Stomach smooth muscle (tissue), 2 donors: Measurements from ENCODE around the gene LAMP5.

ENCODE experiments used
- H3K27ac ChIP-seq: one replicate; pipeline ENCODE4 v1.7.0; 2013; ENCODE audit warnings: mild to moderate bottlenecking, low read length, inconsistent platforms
- H3K27me3 ChIP-seq, 2 donors: one replicate each; pipeline ENCODE4 v1.7.0; 2013; ENCODE audit warnings: low read length in 2 of 2; ENCODE audit not compliant: insufficient read depth in 2 of 2, control insufficient read depth in 1 of 2
- H3K36me3 ChIP-seq, 2 donors: one replicate each; pipeline ENCODE4 v1.7.0; 2013; ENCODE audit warnings: low read length in 2 of 2; ENCODE audit not compliant: control insufficient read depth in 2 of 2, insufficient read depth in 2 of 2
- H3K4me1 ChIP-seq: one replicate; pipeline ENCODE4 v1.7.0; 2013; ENCODE audit warnings: low read length; ENCODE audit not compliant: control insufficient read depth, insufficient read depth
- H3K4me3 ChIP-seq, 2 donors: one replicate each; pipeline ENCODE4 v1.7.0; 2013; ENCODE audit warnings: low read length in 2 of 2
- H3K9ac ChIP-seq, 2 donors: one replicate each; pipeline ENCODE4 v1.7.0; 2013; ENCODE audit warnings: low read length in 2 of 2, mild to moderate bottlenecking in 1 of 2
- H3K9me3 ChIP-seq, 2 donors: one replicate each; pipeline ENCODE4 v1.7.0; 2013; ENCODE audit warnings: low read length in 2 of 2; ENCODE audit not compliant: control insufficient read depth in 2 of 2
- donor health status: healthy.
- donor health status: Pancreatic carcinoma.

Gene LAMP5

DNA sequence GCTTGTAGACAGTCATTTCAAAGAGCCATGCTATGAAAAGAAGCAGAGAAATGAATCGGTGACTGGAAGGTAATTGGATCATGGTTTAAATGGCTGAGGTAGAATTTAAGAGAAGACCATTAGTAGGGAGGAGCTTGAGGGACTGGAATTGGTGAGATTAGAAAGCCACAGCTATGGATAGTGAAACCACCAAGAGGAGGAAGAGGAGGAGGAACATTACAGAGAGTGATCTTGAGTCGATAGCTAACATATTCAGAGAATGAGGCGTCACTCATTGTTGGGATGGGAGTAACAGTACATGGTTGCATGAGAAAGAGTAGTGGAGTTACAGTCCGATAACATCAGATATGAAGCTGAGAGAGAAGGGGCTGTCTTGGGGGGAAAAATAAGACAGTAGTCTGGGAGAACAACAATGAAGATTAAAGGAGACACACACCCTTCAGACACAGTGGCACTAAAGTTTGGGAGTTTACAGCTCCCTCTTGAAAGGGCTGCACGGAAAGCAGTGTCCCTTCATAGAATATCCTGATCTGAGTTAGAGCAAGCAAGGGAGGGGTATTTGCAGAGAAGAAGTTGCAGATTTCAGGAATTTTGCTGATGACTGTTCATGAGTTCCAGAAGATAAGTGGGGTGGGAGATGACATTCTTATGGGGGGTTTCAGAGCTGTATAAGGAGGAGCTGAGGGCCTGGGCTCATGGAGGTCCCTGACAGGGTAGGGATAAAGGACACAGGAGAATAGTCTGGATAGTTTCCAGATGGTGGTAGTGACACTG, 15.1 kb upstream of the LAMP5 start:
- H3K36me3 ChIP-seq: no peaks in the 10 kb centered on the region
- H3K27me3 ChIP-seq: no peaks in the 10 kb centered on the region
- H3K4me3 ChIP-seq: no peak overlapping the region
- no peaks in the 10 kb centered on the region for H3K9me3 ChIP-seq
- no peak overlapping the region for H3K9ac ChIP-seq
- no peak overlapping the region for H3K27ac ChIP-seq
- H3K4me1 ChIP-seq: no peaks in the 10 kb centered on the region

DNA sequence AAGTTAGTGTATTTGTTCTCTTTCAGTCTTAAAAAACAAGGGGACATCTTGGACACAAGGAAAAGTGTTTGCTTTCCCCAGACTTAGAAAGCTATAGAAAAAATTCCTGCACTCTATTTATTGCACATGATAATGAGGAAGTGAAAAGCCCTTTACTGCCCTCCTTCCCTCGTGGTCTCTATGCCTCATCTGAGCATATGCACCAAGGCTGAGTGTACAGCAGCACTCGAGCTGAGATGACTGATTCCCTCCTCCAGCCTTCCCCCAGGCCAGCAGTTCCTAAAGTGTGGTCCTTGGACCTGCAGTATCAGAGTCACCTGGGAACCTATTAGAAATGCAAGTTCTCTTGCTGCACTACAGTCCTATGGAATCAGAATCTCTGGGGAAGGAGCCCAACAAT, 14.3 kb upstream of the LAMP5 start:
- Histone ChIP-seq H3K4me3 (no peak overlapping the region), H3K9me3 (no peaks in the 10 kb centered on the region), H3K4me1 (no peaks in the 10 kb centered on the region), H3K27ac (no peak overlapping the region), H3K27me3 (peaks cover 0 to 4% of the 10 kb centered on the region in 2 donors), H3K9ac (no peak overlapping the region), H3K36me3 (no peaks in the 10 kb centered on the region)

GRCh38 chr20:9501473-9501872, 12.9 kb upstream of the LAMP5 start:
- H3K9me3 ChIP-seq: no peaks in the 10 kb centered on the region
- peaks cover 6 to 16% of the 10 kb centered on the region in 2 donors for H3K27me3 ChIP-seq
- H3K36me3 ChIP-seq: no peaks in the 10 kb centered on the region
- peaks cover 4% of the 10 kb centered on the region for H3K4me1 ChIP-seq
- no peak overlapping the region for H3K9ac ChIP-seq
- H3K27ac ChIP-seq: no peak overlapping the region
- no peak overlapping the region for H3K4me3 ChIP-seq

- Histone ChIP-seq H3K27ac (no peak overlapping the region), H3K36me3 (no peaks in the 10 kb centered on the region), H3K27me3 (peaks cover 25 to 27% of the 10 kb centered on the region in 2 donors), H3K4me3 (no peak overlapping the region), H3K4me1 (peaks cover 10% of the 10 kb centered on the region), H3K9ac (no peak overlapping the region), H3K9me3 (no peaks in the 10 kb centered on the region)
These were observed 10.7 kb upstream of the LAMP5 start for GRCh38 chr20:9503526-9504245.

DNA sequence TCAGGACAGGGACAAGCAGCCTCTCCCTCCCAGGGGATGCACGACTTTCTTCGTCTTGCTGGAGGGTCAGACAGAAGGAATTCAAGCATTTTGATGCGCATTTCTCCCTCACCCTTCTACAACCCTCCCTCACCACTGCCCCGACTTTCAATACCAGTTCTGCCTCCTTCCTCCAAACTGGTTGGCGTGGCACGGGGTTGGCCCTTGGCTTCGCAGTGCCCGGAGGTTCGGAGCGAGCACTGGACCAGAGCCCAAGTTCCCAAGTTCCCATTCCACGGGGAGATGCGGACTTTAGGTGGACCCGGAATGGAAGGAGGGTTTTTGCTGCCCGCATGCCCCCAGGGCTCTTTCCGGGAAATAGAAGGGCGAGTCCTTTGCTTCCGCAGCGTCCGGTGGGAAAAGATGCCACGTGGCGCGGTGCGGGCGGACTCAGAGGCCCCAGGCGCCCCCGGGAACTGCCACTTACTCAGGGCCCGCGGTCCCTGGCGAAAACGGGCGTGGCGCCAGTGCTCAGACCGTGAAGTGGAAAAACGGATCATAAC, 8.0 kb upstream of the LAMP5 start:
- Histone ChIP-seq H3K9me3 (no peaks in the 10 kb centered on the region), H3K9ac (no peak overlapping the region), H3K4me3 (peak overlapping the region in 1 of 2 donors; percentile 15), H3K4me1 (peaks cover 12% of the 10 kb centered on the region), H3K36me3 (no peaks in the 10 kb centered on the region), H3K27ac (no peak overlapping the region), H3K27me3 (peaks cover 32 to 35% of the 10 kb centered on the region in 2 donors)

DNA sequence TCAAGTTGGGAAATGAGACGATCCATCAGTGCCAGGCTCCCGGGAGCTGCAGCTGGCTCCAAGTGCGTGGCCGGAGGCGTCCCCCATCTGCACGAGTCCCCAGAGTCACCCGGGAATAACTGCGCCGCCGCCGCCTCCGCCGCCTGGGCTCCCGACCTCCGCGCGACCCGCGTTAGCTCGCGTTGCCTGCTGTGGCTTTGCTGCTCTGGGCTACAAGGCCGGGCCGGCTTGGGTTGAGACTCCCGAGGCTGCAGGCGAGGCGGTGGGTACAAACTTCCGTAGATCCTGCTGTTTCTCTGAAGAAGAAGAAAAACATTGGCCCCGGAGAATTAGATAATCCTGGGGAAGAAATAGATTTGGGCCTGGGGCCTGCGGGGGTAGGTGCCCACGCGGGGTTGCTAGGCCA, 7.4 kb upstream of the LAMP5 start:
- H3K9ac ChIP-seq: no peak overlapping the region
- H3K27ac ChIP-seq: no peak overlapping the region
- H3K36me3 ChIP-seq: no peaks in the 10 kb centered on the region
- H3K4me1 ChIP-seq: peaks cover 12% of the 10 kb centered on the region
- peaks cover 32 to 35% of the 10 kb centered on the region in 2 donors for H3K27me3 ChIP-seq
- peak overlapping the region in 1 of 2 donors; percentile 15 for H3K4me3 ChIP-seq
- H3K9me3 ChIP-seq: no peaks in the 10 kb centered on the region

DNA sequence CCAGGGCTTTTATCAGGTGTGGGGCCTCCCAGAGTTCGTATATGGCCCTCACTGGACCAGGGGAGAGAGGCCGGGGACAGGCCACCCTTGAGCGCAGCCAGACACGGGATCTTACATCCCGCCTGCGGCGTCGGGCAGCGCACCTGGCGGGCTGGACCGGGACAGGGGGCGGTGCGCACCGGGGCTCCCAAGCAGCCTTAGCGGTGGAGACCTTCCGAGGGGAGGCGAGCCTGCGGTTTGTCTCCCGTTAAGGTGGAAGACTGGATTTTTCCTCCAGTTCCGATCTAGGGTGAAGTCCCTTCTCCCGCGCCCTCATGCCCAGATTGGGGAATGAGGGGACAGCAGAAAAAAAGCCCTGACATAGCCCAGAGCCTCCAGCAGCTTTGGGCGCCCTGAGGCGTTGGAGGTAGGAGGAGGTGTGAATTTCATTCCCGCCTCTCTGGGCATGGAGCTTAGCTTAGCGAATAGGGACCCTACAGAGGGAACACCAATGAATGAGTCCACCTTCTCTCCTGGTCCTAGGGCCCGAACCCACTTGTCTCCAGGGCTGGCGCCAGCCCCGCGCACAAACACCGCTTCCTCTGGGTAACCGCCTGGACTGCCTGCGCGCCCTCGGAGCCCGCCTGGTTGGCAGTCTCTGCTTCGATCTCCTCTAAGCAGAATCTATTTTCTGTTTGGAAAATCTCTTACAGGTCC, 6.7 kb upstream of the LAMP5 start:
- no peak overlapping the region for H3K9ac ChIP-seq
- no peaks in the 10 kb centered on the region for H3K9me3 ChIP-seq
- H3K4me1 ChIP-seq: peaks cover 12% of the 10 kb centered on the region
- H3K4me3 ChIP-seq: no peak overlapping the region
- H3K27ac ChIP-seq: no peak overlapping the region
- H3K27me3 ChIP-seq: peaks cover 32 to 35% of the 10 kb centered on the region in 2 donors
- H3K36me3 ChIP-seq: no peaks in the 10 kb centered on the region

DNA sequence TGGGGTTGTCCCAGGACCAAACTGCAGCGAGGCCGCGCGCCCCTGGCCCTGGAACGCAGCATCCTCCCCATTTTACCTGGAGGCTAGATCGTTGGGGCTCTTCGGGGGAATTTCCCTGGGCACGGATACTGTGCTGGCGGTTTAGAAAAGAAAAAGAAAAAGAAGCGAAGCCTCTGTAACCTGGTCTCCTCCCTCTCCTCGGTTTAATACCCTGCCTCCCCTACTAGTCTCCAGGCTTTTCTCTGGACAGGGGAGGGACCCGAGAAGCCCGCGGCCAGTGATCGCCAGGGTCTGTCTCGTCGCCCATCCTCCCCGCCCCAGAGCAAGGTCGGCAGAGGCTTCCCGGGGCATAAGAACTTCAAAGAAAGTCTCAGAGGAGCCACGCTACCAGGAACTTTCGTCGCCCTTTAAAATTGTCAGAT, 6.1 kb upstream of the LAMP5 start:
- Histone ChIP-seq H3K27me3 (peaks cover 32 to 35% of the 10 kb centered on the region in 2 donors), H3K9me3 (no peaks in the 10 kb centered on the region)

GRCh38 chr20:9508696-9509178, 5.7 kb upstream of the LAMP5 start:
- H3K9ac ChIP-seq: no peak overlapping the region
- no peaks in the 10 kb centered on the region for H3K36me3 ChIP-seq
- H3K4me3 ChIP-seq: no peak overlapping the region
- peaks cover 32 to 36% of the 10 kb centered on the region in 2 donors for H3K27me3 ChIP-seq
- no peaks in the 10 kb centered on the region for H3K9me3 ChIP-seq
- peaks cover 12% of the 10 kb centered on the region for H3K4me1 ChIP-seq
- H3K27ac ChIP-seq: no peak overlapping the region

More for the DNA sequence above, 6.1 kb upstream of the LAMP5 start:
- Histone ChIP-seq H3K27ac (no peak overlapping the region), H3K4me3 (no peak overlapping the region), H3K36me3 (no peaks in the 10 kb centered on the region), H3K4me1 (peaks cover 12% of the 10 kb centered on the region), H3K9ac (no peak overlapping the region)

DNA sequence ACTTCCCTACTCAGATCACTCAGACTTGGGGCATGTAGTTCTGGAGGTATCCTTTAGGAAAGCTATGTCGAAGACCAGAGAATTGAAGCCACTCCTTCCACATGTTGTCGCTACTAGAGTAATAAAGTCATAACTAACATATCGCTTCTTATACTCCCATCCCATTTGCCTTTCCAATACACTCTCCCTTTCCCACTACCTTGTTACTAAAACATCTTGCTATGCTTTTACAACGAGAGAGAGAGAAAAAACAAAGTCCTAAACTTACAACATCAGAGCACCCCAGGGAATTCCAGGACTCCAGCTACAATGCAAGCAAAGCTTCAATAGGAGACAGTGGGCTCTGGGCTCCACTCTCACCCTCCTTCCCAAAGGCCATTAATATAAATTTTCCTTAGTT, 5.1 kb upstream of the LAMP5 start:
- Histone ChIP-seq H3K36me3 (no peaks in the 10 kb centered on the region), H3K4me3 (no peak overlapping the region), H3K9me3 (no peaks in the 10 kb centered on the region), H3K27me3 (peaks cover 35 to 40% of the 10 kb centered on the region in 2 donors), H3K27ac (no peak overlapping the region), H3K9ac (no peak overlapping the region), H3K4me1 (peaks cover 12% of the 10 kb centered on the region)
